ENCODE measurements around the gene IQCB1.

Gene IQCB1

GRCh38 chr3:121834671-121835464 lies at the start of gene IQCB1, which contains the start of gene EAF2:
TSS of gene IQCB1 (minus strand) at chr3:121835060. CDS start at chr3:121828960, 6,100 bp downstream.
TSS of gene EAF2 (plus strand) at chr3:121835209. CDS start at chr3:121835286, 77 bp downstream.
- no peak for TF ChIP-seq CTCF (IDR thresholded peaks at IDR 0.05)
- Mint-ChIP-seq H3K4me3 (peak within 1 kb of the TSS; percentile 95), H3K4me1 (peaks cover 35% of the 10 kb centered on the region), H3K9me3 (peaks cover 3% of the 10 kb centered on the region), H3K27me3 (ENCODE audit: low read depth, poor library complexity) (peaks cover 35% of the 10 kb centered on the region), H3K36me3 (ENCODE audit: low read depth) (peaks cover 23% of the 10 kb centered on the region), H3K27ac (peak within 1 kb of the TSS; percentile 72)
- DNase-seq = peak; percentile 94

GRCh38 chr3:121883507-121883906 lies 48.6 kb upstream of the IQCB1 start:
- no peak for DNase-seq

GRCh38 chr3:121878411-121878810 lies 43.6 kb upstream of the IQCB1 start:
- no peak overlapping the region for H3K27ac Mint-ChIP-seq
- no peak for TF ChIP-seq CTCF (IDR thresholded peaks at IDR 0.05)
- no peaks in the 10 kb centered on the region for H3K9me3 Mint-ChIP-seq
- H3K4me3 Mint-ChIP-seq = no peak overlapping the region
- no peaks in the 10 kb centered on the region for H3K27me3 Mint-ChIP-seq (ENCODE audit: low read depth, poor library complexity)
- no peak for DNase-seq
- no peaks in the 10 kb centered on the region for H3K4me1 Mint-ChIP-seq
- H3K36me3 Mint-ChIP-seq (ENCODE audit: low read depth) = no peaks in the 10 kb centered on the region

More at GRCh38 chr3:121883507-121883906, 48.6 kb upstream of the IQCB1 start:
- H3K36me3 Mint-ChIP-seq (ENCODE audit: low read depth) = no peaks in the 10 kb centered on the region
- peak; percentile 17 for TF ChIP-seq CTCF (IDR thresholded peaks at IDR 0.05)
- no peak overlapping the region for H3K27ac Mint-ChIP-seq
- H3K4me1 Mint-ChIP-seq = no peaks in the 10 kb centered on the region
- no peaks in the 10 kb centered on the region for H3K27me3 Mint-ChIP-seq (ENCODE audit: low read depth, poor library complexity)
- H3K4me3 Mint-ChIP-seq = no peak overlapping the region
- no peaks in the 10 kb centered on the region for H3K9me3 Mint-ChIP-seq

GRCh38 chr3:121871430-121871829 lies 36.6 kb upstream of the IQCB1 start:
- H3K9me3 Mint-ChIP-seq = no peaks in the 10 kb centered on the region
- no peak overlapping the region for H3K4me3 Mint-ChIP-seq
- H3K27me3 Mint-ChIP-seq (ENCODE audit: low read depth, poor library complexity) = no peaks in the 10 kb centered on the region
- no peaks in the 10 kb centered on the region for H3K36me3 Mint-ChIP-seq (ENCODE audit: low read depth)
- H3K27ac Mint-ChIP-seq = no peak overlapping the region
- H3K4me1 Mint-ChIP-seq = no peaks in the 10 kb centered on the region
- no peak for TF ChIP-seq CTCF (IDR thresholded peaks at IDR 0.05)
- no peak for DNase-seq

GRCh38 chr3:121870717-121871116 lies 35.9 kb upstream of the IQCB1 start:
- H3K9me3 Mint-ChIP-seq = no peaks in the 10 kb centered on the region
- H3K27me3 Mint-ChIP-seq (ENCODE audit: low read depth, poor library complexity) = no peaks in the 10 kb centered on the region
- no peak overlapping the region for H3K27ac Mint-ChIP-seq
- H3K4me3 Mint-ChIP-seq = no peak overlapping the region
- TF ChIP-seq CTCF (IDR thresholded peaks at IDR 0.05) = no peak
- no peak for DNase-seq
- H3K36me3 Mint-ChIP-seq (ENCODE audit: low read depth) = no peaks in the 10 kb centered on the region
- H3K4me1 Mint-ChIP-seq = no peaks in the 10 kb centered on the region

GRCh38 chr3:121869736-121870135 lies 34.9 kb upstream of the IQCB1 start:
- H3K27ac Mint-ChIP-seq = no peak overlapping the region
- DNase-seq = no peak
- H3K27me3 Mint-ChIP-seq (ENCODE audit: low read depth, poor library complexity) = no peaks in the 10 kb centered on the region
- TF ChIP-seq CTCF (IDR thresholded peaks at IDR 0.05) = no peak
- H3K36me3 Mint-ChIP-seq (ENCODE audit: low read depth) = no peaks in the 10 kb centered on the region
- no peaks in the 10 kb centered on the region for H3K4me1 Mint-ChIP-seq
- H3K4me3 Mint-ChIP-seq = no peak overlapping the region
- no peaks in the 10 kb centered on the region for H3K9me3 Mint-ChIP-seq
